GM19463 (cell line): ENCODE data around the gene UBXN10.

Experiments
- ATAC-seq: cut with Tn5 transposase; IDR thresholded peaks from one replicate; pipeline ENCODE4 v1.9.1; 2021; ENCODE audit warnings: mild to moderate bottlenecking, moderate library complexity; ENCODE audit not compliant: unreplicated experiment

UBXN10 gene

GRCh38 chr1:20182415-20182814 is 3.5 kb upstream of the UBXN10 start:
- ATAC-seq, result no peak

DNA sequence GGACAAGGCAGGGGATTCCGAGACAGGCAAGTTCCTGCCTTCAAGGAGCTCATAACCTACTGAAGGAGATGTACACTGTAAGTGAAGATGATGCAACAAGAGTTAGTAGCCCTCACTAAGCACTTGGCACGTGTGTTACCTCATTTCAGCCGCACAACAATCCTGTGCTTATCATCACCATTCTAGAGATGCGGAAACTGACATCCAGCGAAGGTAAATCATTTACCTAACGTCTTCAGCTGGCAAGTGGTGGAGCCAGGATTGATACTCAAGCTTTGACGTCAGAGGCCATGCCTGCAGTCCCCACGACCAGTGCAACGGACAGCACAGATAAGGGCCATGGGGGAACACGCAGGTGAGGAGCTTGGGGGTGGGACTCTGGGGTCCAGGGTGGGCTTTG is 2.9 kb upstream of the UBXN10 start:
- no peak for ATAC-seq

GRCh38 chr1:20183616-20184271 is 2.2 kb upstream of the UBXN10 start:
- ATAC-seq, result no peak

DNA sequence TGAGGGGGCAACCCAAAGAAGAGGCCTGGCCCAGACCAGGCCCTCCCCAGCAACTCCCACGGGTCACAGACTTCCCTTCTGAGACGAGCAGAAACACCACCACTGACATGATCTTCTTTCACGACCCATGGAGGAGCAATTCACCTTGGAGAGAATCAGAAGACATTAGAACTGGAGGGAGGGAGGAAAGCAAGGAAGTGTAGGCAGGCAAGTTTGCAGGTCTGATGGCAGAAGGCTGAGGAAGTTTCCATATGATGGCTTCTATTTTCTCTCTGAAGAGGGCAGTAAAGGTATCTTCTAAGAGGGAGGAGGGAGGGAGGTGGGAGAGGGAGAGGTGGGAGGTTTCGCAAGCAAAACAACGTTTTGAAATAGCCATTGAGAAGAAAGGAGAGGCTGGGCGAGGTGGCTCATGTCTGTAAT is 1.4 kb upstream of the UBXN10 start:
- ATAC-seq, result no peak

DNA sequence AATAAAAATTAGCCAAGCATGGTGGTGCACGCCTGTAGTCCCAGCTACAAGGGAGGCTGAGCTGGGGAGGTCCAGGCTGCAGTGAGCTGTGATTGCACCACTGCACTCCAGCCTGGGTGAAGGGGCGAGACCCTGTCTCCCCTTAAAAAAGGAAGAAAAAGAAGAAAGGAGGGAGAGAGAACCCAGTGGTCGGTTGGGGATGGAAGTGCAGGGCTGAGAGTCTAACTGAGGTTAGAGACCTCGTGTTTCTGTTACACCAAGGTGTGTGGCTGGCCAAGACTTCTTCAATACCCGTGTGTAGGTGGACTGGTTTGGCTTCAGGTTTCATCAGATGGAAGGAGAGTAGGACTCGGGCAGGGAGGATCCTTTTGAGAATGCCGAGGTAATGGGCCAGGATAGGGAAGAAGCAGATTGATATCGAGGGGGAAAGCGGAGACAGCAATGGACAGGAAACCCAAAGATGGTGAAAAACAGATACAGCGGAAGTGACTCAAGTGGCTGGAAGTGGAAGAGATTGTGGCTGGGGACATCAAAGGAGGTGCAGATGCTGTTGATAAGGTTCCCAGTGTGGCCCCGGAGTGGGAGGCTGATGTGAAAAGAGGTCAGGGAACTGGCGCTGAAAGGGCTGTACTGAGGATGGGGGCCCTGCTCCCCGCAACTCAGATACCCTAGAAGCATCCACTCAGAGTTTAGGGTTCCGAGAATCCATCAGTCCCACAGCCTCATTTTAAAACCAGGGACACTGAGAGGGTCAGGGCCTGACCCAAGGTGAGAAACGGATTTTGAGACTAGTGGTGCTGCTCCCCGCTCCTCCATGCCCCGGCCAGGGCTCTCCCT is 681 bp upstream of the UBXN10 start:
- no peak for ATAC-seq

- ATAC-seq, result no peak
These were observed 1.4 kb downstream of the UBXN10 start for GRCh38 chr1:20187103-20187812.

DNA sequence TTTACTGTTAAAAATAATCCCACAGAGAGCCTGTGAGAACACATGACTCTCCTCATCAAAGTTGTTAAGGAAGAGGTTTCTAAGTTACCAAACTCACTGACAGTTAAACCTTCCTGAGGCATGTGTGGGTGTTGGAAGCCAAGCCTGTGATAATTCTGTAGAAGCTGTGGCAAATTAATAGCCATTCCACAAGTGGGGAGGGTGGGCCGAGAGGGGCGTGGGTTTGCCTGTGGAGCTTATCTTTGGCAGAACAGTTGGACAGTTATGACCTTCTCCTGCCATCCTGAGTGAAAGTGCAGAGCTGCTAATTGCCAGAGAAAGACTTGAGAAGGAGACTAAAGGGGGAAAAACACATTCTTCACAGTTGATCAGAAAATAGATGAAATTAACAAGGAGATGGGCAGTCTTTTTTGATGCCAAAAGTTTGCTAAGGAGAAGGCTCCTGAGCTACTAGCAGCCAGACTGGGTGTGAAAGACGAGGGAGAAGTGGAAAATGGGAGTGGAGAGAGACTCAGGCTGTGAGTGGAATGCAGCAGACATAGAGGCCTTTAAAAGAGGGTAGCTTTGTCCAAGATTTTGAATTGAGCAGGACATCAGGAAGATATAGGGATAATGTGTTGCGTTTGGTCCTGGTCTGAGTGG is 2.0 kb downstream of the UBXN10 start:
- no peak for ATAC-seq

DNA sequence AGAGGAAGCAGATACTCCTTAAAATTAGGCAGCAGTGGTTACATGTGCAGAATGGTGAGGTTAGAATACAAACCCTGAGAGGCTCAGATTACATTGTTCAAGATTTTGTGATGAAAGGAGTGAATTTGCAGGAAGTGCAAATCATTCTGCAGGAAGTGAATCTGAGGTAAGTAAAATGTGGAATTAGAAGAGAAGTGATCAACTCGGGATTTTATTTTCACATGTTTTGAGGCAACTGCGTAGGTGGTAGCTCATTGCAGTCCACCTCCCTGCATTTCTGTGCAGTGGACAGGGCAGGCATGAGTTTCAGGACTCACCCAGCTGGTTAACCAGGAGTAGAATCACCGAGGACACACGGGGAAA is 2.5 kb downstream of the UBXN10 start:
- no peak for ATAC-seq

- ATAC-seq, result no peak
These were observed 3.8 kb downstream of the UBXN10 start for GRCh38 chr1:20189664-20190063.

DNA sequence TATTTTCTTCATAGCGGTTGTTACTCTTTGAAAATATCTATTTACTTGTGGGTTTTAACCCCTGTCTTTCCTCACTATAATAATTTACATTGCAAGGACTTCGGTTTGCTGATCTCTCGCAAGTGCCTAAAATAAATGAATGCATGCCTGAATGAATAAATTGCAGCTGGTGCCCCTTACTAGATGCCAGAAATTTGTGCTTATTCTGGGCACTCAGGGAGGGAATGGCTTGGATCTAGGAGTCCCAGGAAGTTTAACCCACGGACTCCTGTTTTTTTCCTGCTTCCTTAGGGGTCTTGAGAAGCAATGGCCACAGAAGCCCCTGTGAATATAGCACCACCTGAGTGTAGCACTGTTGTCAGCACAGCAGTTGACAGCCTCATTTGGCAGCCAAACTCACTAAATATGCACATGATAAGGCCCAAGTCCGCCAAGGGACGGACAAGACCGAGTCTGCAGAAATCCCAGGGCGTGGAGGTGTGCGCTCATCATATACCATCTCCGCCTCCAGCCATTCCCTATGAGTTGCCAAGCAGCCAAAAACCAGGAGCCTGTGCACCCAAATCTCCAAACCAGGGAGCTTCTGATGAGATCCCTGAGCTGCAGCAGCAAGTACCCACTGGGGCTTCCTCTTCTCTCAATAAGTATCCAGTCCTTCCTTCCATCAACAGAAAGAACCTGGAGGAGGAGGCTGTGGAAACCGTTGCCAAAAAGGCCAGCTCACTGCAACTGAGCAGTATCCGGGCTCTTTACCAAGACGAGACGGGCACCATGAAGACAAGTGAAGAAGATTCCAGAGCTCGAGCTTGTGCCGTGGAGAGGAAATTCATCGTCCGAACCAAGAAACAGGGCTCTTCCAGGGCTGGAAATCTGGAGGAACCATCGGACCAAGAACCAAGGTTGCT is 4.6 kb downstream of the UBXN10 start:
- no peak for ATAC-seq

DNA sequence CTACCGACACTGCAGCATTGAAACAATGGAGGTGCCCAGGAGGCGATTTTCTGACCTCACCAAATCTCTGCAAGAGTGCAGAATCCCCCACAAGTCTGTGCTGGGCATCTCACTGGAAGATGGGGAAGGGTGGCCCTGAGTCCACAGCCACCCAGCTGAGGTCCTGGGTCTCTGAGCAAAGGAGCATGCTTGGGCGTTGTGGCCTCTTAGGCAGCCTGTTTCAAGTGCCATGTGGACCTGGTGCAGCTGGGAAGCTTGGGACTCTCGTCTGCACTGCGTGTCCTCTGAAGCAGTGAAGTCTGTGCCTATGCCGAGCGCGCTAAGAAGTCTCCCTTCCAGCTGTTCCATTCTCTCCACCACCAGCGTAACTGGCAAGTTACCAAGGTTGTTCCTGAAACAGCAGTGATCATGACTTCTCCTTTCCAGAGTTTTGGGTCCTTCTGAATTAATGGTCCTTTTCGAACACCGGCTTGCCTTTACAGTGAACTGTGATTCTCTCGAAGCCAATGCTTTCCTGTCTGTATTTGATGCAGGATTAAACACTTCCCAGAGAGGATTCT is 5.5 kb downstream of the UBXN10 start:
- no peak for ATAC-seq

DNA sequence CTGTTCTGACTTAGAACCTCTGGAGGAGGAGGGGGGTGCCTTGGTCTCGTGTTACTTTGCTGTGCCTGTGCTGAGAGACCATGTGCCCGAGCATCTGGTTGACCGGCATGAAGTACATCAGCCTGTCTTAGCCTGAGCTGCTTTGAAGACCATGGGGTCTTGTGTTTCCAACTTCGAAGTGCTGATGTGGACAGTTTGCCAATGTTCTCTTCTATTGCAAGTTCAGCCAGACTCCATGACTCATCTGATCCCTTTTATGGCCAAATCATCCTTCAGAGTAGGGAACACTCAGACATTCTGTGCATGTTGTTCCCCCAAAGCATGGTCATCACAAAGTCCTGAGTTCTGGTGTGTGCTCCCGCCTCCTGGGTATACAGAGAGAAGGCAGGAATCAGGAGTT is 6.5 kb downstream of the UBXN10 start:
- ATAC-seq, result no peak

- no peak for ATAC-seq
These were observed 7.0 kb downstream of the UBXN10 start for GRCh38 chr1:20192871-20193411.

DNA sequence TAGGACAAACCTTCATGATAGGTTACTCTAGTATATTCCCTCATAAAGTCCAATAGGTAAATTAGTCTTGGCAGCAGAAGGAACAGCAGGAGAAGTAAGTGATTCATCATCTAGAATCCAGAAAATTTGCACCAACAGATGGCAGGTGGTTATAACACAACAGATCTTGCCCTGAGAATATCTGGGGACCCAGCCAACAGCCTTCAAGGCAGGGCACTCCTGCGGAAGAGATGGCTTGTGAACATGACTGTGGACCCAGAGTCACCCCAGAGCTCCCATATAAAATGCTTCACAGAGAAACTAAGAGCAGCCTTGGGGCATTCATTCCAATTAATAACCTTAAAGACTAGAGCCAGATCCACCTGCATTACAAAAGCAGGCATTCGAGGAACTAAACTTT is 8.3 kb downstream of the UBXN10 start:
- ATAC-seq, result no peak

- ATAC-seq, result no peak
These were observed 9.0 kb downstream of the UBXN10 start for GRCh38 chr1:20194757-20195461.

GRCh38 chr1:20195462-20195780 is 9.5 kb downstream of the UBXN10 start:
- no peak for ATAC-seq

DNA sequence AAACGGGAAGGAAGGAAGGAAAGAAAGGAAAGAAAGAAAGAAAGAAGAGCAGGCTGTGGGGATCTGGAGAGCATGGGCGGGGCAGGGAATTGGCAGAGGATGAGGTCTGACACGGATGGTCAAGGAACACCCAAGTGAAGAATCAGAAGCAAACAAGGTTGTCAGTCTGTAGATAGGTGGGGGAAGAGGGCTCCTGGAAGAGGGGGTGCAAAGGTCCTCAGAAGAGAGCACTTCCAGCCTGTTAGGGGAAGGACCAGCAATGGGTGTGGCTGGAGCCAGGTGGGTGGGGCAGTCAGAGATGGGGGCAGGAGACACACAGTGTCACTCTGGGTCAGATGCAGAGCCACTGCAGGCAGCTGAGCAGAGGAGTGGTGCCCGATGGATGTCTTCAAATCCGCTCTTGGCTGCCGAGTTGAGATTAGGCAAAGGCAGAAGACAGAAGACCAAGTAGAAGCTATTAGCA is 11.5 kb downstream of the UBXN10 start:
- ATAC-seq, result no peak

GRCh38 chr1:20198296-20198695 is 12.4 kb downstream of the UBXN10 start:
- ATAC-seq, result no peak

- ATAC-seq, result no peak
These were observed 13.0 kb downstream of the UBXN10 start for GRCh38 chr1:20198918-20199317.
